PC-3 (cell line): Measurements from ENCODE around the gene SEC16A.

ENCODE experiments used
- EZH2 ChIP-seq: fragments of 300-600 bp; sonication (generic); IDR thresholded peaks from one replicate; pipeline ENCODE4 v1.6.1; 2017; ENCODE audit warnings: antibody characterized with exemption, mild to moderate bottlenecking, low read length; ENCODE audit not compliant: unreplicated experiment
- EZH2phosphoT487 ChIP-seq: fragments of 300-600 bp; sonication (generic); IDR thresholded peaks from 2 replicates; pipeline ENCODE4 v1.6.1; 2018; ENCODE audit warnings: mild to moderate bottlenecking, antibody characterized with exemption, low read length, borderline replicate concordance
- TF ChIP-seq, protein P1 (sequence below): fragments of 300-600 bp; sonication (generic); conservative IDR thresholded peaks from 2 replicates; pipeline ENCODE4 v1.5.1; 2017; ENCODE audit warnings: antibody characterized with exemption, low read depth, mild to moderate bottlenecking, low read length

DNA sequence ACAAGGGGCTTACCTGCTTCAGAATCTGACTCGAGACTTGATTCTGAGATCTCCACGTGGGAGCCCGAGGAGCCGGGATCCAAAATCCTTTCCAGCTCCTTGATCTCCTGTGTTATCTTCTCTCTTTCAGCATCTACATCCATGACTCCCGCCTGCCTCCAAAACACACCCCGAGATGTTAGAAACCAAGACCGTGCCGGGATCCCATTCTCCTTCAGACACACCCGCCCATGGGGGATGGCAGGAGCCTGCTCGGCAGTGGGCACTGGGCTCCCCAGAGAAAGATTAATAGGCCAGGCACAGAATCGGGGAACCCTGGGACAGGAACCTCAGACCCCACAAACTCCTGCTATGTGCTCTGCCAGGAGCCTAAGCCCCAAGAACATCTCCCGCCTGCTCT is 84.6 kb downstream of the SEC16A start:
- TF ChIP-seq, protein P1, sequence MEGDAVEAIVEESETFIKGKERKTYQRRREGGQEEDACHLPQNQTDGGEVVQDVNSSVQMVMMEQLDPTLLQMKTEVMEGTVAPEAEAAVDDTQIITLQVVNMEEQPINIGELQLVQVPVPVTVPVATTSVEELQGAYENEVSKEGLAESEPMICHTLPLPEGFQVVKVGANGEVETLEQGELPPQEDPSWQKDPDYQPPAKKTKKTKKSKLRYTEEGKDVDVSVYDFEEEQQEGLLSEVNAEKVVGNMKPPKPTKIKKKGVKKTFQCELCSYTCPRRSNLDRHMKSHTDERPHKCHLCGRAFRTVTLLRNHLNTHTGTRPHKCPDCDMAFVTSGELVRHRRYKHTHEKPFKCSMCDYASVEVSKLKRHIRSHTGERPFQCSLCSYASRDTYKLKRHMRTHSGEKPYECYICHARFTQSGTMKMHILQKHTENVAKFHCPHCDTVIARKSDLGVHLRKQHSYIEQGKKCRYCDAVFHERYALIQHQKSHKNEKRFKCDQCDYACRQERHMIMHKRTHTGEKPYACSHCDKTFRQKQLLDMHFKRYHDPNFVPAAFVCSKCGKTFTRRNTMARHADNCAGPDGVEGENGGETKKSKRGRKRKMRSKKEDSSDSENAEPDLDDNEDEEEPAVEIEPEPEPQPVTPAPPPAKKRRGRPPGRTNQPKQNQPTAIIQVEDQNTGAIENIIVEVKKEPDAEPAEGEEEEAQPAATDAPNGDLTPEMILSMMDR: no peak
- TF ChIP-seq EZH2 (no peak), EZH2phosphoT487 (no peak)
